HuH-7.5 (cell line): ENCODE data around the gene MED22.

Experiments
- DNase-seq: peaks from one replicate; pipeline ENCODE4 v3.0.0; 2011; ENCODE audit warnings: low spot score

MED22 gene

DNA sequence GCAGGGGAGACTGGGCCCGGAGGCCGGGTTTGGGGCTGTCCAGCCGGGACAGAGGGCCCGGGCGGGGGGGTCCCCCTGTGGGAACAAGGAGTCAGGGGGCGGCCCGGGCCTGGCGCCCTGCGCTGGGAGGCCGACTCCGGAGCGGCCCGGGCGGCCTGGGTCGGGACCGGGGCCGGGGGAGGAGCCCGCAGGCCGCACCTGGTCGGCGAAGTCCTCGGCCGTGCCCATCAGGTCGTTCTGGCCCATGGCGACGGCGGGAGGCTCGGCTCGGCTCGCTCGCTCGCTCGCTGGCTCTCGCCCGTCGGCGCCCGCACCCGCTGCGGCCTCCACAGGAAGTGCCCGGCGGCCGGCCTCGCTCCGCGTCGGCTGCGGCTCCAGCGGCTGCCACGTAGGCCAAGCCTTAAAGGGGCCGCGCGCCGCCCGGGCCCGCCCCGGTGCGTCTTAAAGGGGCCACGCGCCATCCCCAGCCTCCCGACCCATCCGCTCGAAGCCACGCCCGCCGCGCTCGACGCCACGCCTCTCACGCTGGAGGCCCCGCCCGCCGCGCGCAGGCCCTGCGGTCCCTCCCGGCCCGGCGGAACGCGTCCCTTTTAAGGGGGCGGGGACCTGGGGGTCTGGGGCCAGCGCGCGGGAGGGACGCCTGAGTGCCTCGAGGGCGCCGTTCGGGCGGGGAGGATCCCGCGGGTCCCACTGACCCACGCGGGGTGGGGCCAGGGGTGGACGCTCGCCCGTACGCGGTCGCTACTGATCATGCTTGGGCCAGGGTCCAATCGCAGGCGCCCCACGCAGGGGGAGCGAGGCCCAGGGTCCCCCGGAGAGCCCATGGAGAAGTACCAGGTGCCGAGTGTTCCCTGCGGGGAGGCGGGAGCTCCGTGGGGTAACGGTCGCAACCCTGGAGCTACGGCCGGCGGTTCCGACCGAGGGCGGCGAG is 28.1 kb upstream of the MED22 start, which contains the start of the genes STKLD1 and SURF4:
Gene STKLD1, plus strand, starts transcription at position 643 of the 931 bp plus-strand sequence. Its CDS starts 108 bp downstream, at position 751.
Gene SURF4, minus strand, starts transcription at position 337 of the 931 bp plus-strand sequence. Its CDS starts 91 bp downstream, at position 246.
- peak; percentile 99 for DNase-seq

DNA sequence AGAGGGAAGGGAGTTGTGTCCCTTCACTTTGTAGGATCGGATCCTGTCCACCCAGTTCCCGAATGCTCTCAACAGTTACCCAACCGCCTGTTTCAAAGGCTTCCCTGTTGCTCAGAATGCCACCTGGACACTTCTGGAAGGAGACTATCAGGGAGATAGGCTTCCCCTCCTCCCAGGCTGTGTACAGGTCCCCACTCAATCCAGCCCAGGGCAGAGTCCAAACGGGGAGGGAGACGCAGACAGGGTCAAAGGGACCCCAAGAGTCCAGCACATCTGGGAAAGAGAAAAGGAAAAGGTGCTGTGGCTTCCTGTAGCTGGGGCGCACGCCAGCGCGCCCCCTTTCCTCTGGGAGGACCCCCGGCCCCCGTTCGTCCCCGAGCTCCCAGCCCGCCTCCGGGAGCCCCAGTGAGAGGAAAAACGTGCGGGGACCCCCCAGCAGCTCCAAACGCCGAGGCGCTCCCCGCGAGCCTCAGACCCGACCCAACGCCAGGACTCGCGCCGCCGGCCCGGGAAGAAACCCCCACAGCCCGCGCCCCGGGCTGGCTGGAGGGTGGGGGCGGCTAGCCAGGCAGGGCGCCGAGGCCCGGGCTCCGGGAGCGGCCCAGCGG is 27.3 kb upstream of the MED22 start:
- DNase-seq = peak; percentile 73

DNA sequence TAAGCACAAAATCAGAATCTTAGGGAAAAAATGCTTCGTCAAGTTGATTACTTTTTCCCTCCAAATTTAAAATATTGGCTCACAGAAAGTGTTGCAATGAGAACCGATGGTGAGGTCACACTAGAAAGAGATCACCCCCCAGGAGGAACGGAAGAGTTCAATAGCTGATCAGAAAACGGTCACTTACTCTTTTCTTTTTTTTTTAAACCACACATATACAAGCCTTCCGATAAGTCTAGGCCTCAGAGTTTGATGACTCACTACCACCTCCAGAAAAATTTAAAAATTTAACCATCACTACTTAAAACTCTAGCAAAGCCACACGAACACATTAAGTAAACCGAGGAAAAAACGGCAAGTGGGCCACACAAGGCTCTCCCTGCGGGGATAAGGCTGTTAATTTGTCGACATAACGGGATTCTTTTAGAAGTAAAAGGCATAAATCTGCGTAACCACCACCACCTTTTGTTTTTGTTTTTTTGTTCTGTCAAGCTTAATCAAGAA is 26.7 kb upstream of the MED22 start:
- DNase-seq = no peak

DNA sequence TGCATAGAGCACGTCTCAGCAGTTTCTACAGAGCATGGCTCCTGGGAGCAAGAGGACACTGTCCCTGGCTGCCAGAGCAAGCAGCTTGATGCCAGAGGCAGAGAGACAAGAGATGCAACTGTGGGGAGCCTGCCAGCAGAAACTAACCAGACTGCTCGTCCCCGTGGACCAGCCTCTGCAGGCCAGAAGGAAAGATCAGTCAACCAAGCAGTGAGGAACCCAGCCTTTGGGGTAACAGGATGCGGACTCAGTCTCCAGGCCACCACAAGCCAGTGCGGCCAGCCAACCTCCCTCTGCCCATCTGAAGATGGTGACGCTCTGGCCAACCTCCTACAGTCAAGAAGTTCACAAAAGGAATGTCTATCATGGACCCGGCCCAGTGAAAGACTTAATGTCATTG is 24.2 kb upstream of the MED22 start:
- no peak for DNase-seq

DNA sequence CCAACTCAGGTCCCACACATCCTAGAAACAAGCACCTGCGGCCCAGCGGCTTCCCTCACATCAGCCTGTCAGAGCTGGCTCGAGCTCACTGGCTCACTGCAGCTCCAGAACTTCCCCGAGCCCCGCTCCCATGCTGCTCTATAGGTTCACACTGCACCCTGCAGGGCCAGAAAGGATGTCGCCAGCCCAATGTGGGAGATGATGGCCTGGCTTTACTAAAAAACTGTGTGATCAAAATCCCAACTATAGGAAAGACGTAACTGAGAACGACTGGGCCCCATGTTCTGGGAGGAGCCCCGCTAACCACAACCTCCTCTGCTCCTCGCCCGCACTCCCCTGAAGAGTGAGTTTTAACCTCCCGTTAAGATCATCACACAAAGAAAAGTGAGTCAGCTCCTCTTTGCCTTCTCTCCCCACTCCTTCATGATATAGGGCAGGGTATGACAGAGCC is 23.4 kb upstream of the MED22 start:
- no peak for DNase-seq

DNA sequence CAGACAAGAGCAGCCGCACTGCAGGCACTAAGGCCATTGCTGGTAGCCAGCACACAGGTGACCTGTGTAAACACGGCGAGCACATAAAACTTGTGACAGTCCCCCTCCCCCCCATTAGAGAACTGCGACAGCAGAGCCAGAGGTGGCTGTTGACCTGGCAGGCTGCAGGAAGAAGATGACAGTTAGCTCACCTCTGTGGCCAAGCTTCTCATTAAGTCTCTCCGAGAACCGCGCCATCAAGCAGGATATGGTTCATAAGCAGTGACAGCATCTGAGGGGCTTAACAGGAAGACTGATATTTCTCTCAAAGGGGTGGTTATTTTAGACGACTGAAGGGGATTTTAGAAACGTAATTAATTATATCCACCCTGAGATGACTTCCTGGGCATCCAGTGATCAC is 22.8 kb upstream of the MED22 start:
- no peak for DNase-seq

DNA sequence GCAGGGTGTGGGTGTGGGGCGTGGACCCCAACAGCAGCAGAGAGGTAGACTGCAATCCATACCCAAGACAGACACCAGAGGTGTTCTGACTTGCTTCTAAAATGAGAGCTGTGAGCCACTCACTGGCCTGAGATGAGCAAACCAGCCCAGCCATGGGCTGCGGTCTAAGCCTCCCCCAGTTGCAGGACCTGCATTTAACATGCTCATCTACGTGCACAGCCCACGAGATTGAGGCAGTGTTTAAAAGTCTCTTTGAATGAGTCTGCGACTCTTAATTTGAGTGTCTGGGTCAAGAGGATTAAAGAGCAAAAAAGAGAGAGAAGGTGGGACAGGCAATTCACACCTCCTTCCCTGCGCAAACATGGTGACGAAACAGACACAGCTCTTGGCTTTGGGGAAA is 22.0 kb upstream of the MED22 start:
- no peak for DNase-seq

DNA sequence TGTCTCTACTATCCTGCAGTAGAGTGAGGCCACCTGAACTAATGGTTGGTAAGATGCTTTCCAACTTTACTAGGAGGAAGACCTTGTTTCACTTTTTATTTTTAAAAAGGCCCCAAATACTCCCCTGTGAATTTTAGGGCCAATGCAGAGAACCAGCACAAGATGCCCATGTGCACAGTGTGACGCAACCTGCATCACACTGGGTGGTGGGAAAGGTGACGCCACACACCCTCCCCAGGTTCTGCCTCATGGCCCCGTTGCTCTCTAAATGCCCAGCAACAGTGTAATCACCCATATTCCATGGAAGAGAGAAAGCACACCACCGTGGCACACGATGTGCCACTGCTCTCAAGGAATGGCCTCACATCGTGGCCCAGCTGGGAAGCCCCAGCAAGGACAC is 21.5 kb upstream of the MED22 start:
- DNase-seq = no peak

DNA sequence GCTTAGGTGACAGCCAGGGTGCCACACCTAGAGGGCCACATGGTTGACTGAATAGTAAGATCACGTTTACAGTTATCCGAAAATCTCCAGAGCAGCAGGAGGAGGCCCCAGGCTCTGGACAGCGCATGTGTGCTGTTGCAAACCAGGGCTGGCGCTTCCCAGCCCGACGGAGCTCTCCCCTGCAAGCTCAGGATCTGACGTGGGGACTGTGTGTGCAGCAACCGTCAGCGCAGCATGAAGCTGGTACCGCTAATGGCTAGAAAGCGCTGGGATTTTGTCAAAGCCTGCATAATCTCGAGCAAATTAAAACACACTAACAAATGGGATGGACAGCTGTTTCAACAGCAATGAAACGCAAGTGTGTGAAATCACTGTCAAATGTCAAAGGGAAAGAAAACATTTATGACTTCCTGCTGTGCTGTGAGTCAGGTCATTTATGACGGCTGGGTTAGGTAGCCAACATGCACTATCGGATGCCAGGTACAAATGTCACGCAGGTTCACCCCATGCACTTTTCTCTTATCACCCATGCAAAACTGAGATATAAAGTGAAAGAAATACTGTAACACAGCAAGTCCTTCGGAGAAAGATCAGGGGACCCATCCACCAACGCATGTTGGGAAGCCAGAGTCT is 20.4 kb upstream of the MED22 start:
- DNase-seq = no peak

DNA sequence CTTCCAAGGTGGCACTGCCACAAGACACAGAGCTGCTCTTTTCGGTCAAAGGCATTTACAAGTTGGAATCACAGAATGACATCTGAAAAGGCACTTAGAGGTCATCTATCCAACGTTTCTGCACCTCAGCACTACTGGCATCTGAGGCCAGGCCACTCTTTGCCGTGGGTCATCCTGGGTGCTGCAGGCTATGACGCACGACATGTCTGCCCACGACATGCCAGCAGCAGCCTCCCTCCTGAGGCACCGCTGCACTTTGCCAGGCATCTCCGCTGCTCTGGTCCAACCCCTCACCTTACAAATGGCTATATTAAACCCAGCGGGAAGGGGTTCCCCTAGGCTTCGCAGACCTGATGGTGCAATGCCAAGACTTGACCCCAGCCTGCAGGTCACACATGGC is 19.8 kb upstream of the MED22 start:
- no peak for DNase-seq

DNA sequence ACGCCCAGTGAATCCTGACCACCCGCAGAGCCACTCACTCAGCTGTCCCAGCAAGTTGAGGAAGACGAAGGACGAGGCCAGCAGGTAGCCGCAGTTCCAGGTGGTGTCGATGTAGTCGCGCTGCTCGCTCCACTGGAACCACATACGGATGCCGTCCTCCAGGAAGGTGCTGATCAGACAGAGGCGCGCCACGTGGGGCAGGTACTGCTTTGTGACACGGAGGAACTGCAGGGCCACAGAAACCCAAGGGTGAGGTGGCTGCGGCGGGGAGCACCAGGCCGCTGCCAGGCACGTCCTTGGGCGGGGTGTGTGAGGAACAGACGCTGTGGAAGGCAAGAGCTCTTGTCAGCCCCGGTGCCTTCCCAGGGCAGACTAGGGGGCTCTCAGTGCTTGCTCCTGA is 19.3 kb upstream of the MED22 start:
- no peak for DNase-seq

DNA sequence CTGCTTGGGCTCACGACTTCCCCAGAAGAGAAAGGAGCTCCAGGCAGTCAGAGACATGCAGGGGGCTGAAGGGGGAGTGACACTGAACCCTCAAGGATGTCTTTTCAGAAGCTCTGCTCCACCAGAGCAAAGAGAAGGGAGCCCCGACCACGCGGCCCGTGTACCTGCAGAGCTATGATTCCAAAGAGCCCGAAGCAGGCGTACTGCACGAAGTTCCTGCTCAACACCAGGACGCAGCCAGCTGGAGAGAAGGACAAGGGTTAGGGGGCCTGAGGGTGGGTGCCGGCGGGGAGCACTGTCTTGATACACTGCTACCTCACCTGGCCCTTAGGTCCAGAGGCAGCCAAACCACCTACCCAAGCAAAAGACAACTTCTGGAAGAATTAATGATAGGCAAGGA is 18.5 kb upstream of the MED22 start:
- DNase-seq = no peak

DNA sequence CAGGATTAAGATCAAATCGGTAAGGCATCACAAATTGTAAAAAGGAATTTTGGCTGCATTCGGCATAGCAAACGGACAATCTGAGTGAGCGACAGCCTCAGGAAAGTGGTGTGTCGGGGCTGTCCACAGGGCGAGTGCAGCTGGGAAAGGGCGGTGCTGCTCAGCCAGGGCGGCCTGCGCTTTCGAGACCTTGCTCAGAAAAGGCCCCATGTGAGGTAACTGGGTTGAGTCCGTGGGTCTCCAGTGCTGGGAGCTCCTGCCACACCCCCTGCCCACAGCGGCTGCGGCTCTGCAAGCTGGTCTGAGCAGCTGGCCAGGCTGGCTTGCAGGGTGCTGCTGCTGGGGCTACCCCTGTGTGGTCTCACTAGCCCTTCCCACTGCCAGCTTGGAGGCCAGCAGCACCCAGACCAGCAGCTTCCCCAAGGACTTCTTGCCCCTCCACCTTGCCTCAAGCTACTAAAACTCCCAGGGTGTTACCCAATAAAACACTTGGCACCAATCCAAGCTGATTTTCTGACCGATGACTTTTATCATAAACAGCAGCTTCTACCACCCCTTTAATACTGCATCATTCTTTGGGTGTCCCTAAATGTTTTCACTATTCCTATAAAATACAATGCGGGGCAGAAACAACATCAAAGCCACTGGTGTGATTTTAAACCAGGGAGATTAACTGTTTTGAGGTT is 14.6 kb upstream of the MED22 start:
- no peak for DNase-seq

DNA sequence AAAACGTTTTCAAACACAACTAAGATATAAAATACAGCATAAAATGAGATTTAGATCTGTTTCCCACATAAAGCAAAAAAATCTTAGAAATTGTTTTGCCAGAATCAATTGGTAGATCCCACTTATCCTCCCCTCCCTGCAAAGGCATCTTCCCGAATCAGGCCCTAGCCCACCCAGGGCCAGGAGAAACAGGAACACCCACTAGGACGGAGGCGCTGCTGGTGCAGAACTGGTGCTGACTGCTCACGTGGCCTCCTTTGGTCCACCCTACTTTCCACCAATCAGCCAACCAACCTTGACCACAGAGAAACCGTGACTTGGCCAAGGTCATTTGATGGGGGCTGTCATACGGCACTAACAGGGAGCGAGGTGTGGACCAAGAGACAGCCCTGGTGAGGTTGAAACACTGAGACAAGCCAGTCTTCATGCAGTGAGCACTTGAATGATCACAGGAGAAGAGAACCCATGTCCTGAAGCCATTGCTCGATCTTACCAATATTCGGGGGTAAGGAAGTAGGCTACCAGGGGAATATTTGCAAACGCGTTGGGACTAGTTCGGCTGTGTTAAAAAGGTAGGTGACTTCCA is 13.7 kb upstream of the MED22 start:
- no peak for DNase-seq

DNA sequence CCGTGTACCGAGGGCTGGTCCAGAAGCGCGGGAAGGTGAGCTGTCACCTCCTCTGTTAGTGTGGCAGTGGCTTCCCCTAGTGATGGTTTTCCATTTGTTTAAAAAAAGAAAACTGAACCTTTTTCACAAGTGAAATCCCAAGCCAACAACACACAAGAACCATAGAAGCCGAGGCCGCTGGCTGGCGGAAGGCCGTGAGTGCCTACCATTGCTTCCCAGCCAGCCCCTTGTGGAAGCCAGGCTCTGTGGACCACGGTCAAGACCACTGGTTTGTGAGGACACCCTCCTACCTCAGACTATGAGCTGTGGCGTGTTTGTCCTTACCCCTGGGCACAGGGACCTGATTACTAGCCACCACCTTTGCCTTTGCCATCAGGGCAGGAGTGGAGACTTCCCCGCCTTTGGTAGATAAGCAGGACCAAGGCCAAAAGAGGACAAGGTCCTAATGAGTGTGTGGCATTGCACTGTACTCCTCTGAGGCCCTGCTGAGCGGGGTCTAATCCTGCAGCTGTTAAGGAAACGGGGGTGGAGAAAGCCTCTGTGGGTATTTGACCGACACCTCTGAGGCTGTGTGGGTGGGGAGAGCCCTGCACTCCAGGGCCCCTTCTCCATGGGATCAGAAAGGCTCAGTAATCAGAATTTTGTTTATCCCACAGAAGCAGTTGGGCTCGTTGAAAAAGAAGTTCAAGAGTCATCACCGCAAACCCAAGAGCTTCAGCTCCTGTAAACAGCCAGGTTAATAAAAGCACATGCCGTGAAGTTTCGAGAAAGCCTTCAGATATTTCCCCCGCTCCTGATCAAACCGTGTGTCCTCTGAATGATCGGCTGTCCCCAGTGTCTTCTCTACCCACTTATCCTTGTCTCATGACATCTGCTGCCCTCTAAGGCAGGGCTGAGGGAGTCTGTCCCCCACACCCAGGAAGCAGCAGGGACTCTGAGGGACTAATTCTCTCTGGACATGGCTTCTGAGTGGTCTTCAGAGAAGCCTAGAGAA is 12.8 kb upstream of the MED22 start:
- DNase-seq = no peak

DNA sequence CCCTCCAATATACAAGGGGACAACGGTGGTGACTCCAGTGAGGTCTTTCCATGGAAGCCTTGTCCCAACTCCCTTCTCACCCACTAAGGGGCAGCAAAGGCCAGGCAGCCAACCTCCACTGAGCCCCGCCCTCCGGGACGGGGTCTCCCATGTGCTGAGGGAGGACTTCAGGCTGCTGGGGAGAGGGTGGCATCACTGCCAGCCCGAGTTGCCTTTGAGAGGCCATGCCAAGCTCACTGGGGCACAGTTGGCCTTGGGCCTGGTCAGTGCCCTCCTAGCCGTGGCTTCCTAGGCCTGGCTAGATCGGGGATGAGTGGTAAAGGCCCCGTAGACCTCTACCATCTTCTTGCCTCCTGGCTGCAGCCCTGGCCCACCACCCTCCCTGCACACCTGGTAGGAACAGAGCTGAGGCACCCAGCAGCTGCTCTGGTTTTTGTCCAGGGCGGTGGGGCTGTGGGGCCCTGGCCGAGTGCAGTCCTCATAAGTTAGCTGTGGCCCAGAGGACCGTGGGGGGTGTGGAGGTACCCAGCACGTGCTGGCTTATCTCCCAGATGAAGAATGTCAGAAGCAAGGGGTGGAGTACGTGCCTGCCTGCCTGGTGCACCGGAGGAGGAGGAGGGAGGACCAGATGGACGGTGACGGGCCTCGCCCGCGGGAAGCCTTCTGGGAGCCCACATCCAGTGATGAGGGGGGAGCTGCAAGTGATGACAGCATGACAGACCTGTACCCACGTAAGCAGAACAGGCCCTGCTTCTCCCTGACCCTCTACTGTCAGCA is 11.7 kb upstream of the MED22 start:
- no peak for DNase-seq

DNA sequence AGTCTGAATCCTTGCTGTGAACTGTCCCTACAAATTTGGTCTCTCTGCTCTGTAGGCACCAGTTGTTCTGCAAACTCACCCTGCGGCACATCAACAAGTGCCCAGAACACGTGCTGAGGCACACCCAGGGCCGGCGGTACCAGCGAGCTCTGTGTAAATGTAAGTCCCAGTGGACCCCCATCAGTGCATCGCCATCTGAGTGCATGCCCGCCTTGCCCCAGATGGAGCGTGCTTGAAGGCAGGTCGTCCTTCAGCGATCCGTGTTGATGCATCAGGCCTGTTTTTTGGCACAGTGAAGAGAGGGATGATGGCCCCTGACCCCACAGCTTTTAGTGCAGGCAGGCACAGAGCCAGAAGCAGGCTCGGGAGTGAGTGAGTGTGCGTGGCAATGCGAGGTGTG is 9.7 kb upstream of the MED22 start:
- no peak for DNase-seq

DNA sequence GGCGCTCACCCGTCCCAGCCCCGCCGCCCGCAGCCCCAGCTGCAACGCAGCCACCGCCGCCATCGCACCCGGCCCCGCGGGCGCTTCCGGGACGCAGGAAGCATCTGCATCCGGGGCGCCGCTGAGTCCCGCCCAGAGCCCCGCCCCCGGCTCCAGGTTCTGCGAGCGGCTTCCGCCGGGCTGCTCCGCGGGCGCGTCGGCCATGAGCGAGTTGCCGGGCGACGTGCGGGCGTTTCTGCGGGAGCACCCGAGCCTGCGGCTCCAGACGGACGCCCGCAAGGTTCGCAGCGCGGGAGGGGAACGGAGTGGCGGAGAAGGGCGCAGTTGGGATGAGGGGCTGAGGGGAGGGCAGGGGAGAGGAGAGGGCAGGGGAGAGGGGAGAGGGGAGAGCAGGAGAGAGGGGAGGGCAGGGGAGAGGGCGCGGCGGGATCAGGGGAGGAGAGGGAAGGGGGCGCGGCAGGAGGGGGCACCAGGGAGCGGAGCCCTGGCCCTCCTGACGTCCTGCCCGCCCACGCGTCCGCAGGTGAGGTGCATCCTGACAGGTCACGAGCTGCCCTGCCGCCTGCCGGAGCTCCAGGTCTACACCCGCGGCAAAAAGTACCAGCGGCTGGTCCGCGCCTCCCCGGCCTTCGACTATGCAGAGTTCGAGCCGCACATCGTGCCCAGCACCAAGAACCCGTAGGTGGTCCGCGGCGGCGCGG is 8.6 kb upstream of the MED22 start, which contains the start of the genes SURF1 and SURF2:
Gene SURF1, minus strand, starts transcription at position 97 of the 701 bp plus-strand sequence. Its CDS starts 34 bp downstream, at position 63.
Gene SURF2, plus strand, starts transcription at position 160 of the 701 bp plus-strand sequence. Its CDS starts 43 bp downstream, at position 203.
- peak; percentile 87 for DNase-seq
